Measurements from ENCODE around the gene PANX1.

Gene PANX1

DNA sequence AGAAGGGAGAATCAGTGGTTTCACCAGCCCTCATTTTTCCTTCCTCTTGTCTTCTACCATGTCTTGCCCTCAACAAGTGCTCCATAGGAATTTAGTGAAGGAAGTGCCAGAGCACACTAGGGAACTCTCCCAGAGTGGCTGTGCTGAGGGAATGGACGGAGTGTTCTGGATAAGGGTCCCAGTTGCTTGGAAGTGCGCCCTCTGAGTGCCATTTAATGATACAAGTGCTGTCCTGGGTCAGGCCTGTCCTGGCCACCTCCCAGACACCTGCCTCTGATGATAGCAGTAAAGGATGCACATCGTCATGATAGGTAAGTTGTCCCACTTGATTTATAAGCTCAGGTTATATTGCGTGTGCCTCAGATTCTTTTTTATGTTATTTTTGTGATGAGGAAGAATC lies 5.1 kb downstream of the PANX1 start:
- Histone ChIP-seq H3K27ac (no peak overlapping the region), H3K4me3 (ENCODE audit: low read depth, low read length) (no peak overlapping the region), H3K36me3 (replicated peaks) (no peaks in the 10 kb centered on the region), H3K27me3 (replicated peaks) (no peaks in the 10 kb centered on the region)
- in situ Hi-C loops (cut with HindIII; ENCODE audit: low pct_ligation_motif_present, low sequenced_read_pairs): no loop called here
- TF ChIP-seq CTCF (IDR thresholded peaks at IDR 0.05; ENCODE audit: low read depth, low read length, missing control alignments): no peak
- no peak for DNase-seq

DNA sequence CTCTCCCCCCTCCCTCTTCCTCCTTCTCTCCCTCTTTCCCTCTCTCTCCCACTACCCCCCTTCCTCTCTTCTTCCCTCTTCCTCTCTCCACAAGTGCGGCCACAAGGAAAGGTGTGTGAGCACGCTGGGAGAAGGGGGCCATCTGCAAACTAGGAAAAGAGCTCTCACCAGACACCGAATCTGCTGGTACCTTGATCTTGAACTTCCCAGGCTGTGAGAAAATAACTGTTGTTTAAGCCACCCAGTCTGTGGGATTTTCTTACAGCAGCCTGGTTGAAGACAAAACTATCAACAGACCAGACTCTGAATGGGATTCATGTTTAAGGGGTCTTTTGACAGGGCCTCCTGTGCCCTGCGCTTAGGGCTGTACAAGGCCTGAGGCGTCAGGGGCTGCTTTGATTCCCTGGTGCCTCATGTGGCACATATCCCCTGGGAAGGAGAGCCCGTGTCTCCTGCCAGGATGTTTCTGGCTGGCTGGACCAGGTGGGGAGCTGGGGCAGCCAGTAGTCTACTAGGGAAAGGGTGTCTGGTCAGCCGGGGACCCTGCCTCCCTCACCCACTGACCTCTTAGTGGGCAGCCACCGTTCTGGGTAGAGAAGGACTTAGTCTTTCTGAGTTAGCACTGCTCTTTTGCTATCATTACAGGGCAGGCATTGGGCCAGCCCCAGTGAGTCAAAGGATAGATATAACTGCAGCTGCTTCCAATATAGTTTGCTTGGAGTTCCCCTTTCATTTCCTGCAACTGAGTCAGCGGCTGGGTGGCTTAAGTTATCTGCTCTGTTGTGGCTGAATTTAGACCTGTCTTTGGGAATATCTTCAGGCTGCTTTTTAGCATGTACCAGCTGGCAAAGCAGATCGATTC lies 6.2 kb downstream of the PANX1 start:
- in situ Hi-C loops (cut with HindIII; ENCODE audit: low pct_ligation_motif_present, low sequenced_read_pairs): no loop called here
- TF ChIP-seq CTCF (IDR thresholded peaks at IDR 0.05; ENCODE audit: low read depth, low read length, missing control alignments): no peak
- H3K27me3 ChIP-seq (replicated peaks): no peaks in the 10 kb centered on the region
- H3K36me3 ChIP-seq (replicated peaks): no peaks in the 10 kb centered on the region
- peak; percentile 96 for DNase-seq
- H3K27ac ChIP-seq: peak overlapping the region; percentile 93
- peak overlapping the region; percentile 22 for H3K4me3 ChIP-seq (ENCODE audit: low read depth, low read length)

- TF ChIP-seq CTCF (IDR thresholded peaks at IDR 0.05; ENCODE audit: low read depth, low read length, missing control alignments): no peak
- DNase-seq: no peak
- Histone ChIP-seq H3K27ac (no peak overlapping the region), H3K4me3 (ENCODE audit: low read depth, low read length) (no peak overlapping the region), H3K27me3 (replicated peaks) (no peaks in the 10 kb centered on the region), H3K36me3 (replicated peaks) (no peaks in the 10 kb centered on the region)
- in situ Hi-C loops (cut with HindIII; ENCODE audit: low pct_ligation_motif_present, low sequenced_read_pairs): no loop called here
These were observed 10.8 kb downstream of the PANX1 start for GRCh38 chr11:94139416-94139815.

- no peaks in the 10 kb centered on the region for H3K27me3 ChIP-seq (replicated peaks)
- no peak for TF ChIP-seq CTCF (IDR thresholded peaks at IDR 0.05; ENCODE audit: low read depth, low read length, missing control alignments)
- H3K27ac ChIP-seq: no peak overlapping the region
- DNase-seq: no peak
- H3K36me3 ChIP-seq (replicated peaks): no peaks in the 10 kb centered on the region
- in situ Hi-C loops (cut with HindIII; ENCODE audit: low pct_ligation_motif_present, low sequenced_read_pairs): no loop called here
- H3K4me3 ChIP-seq (ENCODE audit: low read depth, low read length): no peak overlapping the region
These were observed 11.6 kb downstream of the PANX1 start for GRCh38 chr11:94140154-94140655.

DNA sequence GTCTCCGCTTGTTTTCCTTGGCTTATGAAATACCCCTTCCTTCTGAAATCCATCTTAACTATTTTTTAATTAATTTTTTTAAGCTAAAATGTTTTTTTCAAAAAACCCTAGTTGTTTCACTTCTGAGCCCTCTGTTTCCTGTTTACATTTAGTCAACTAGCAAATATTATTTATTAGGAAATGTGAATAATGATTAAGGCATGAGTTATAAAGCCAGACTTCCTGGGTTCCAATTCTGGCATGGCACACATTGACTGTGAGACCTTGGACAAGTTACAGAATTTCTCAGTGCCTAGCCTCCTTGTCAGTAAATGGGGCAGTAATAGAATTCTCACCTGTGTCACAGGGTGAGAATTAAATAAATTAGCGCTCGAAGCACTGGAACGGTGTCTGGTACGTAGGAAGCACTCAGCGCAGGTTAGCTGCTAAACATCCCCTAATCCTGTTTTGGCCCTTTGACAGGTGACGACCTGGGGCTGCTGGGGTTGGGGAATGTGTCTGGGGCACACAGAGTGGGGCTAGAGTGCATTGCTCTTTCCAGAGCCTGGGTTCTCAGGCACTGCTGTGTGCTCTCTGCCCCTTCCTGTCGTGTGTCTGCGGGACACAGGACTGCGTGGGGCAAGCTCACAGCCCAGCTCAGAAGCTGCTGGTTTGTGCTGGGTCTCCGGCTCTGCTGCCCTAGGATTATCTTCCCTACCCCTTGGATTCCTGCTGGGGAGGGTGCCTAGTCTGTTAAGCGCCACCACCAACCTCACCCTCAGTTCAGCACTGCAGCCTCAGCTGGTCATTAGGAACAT lies 13.1 kb downstream of the PANX1 start:
- DNase-seq: no peak
- in situ Hi-C loops (cut with HindIII; ENCODE audit: low pct_ligation_motif_present, low sequenced_read_pairs): no loop called here

More for the DNA sequence above, 13.1 kb downstream of the PANX1 start:
- Histone ChIP-seq H3K27me3 (replicated peaks) (no peaks in the 10 kb centered on the region), H3K4me3 (ENCODE audit: low read depth, low read length) (no peak overlapping the region), H3K36me3 (replicated peaks) (no peaks in the 10 kb centered on the region), H3K27ac (no peak overlapping the region)
- no peak for TF ChIP-seq CTCF (IDR thresholded peaks at IDR 0.05; ENCODE audit: low read depth, low read length, missing control alignments)
